SK-N-SH (cell line): ENCODE measurements around the gene ATP7B.

Experiments used
- CTCF ChIP-seq: fragments of 200-600 bp; sonication (generic); IDR thresholded peaks from 2 replicates; pipeline ENCODE4 v1.6.1; 2017; ENCODE audit warnings: antibody characterized with exemption, mild to moderate bottlenecking, moderate library complexity
- EP300 ChIP-seq, 2 experiments: IDR thresholded peaks; 2 replicates each; pipeline versions ENCODE4 v1.4.0 to v1.6.1; 2012; ENCODE audit warnings: borderline replicate concordance in 1 of 2, low read depth in 1 of 2, low read length in 1 of 2
- MAX ChIP-seq: IDR thresholded peaks from 2 replicates; pipeline ENCODE4 v1.4.0; 2012; ENCODE audit warnings: low read depth
- TEAD4 ChIP-seq: IDR thresholded peaks from 2 replicates; pipeline ENCODE4 v1.4.0; 2012; ENCODE audit warnings: mild to moderate bottlenecking, borderline replicate concordance; ENCODE audit not compliant: insufficient read depth
- USF2 ChIP-seq: fragments of 150-350 bp; IDR thresholded peaks from 2 replicates; pipeline ENCODE4 v1.6.1; 2017; ENCODE audit warnings: antibody characterized with exemption, low read length, low read depth, borderline replicate concordance

- TF ChIP-seq CTCF = no peak
- TF ChIP-seq EP300 (IDR thresholded peaks at IDR 0.05; ENCODE audit: borderline replicate concordance in 1 of 2, low read depth in 1 of 2, low read length in 1 of 2) = no peak
- no peak for TF ChIP-seq TEAD4
- TF ChIP-seq USF2 = no peak
- TF ChIP-seq MAX = no peak
Measured at GRCh38 chr13:51958217-51958547, 53.1 kb downstream of the ATP7B start.
